Heart right ventricle (tissue), 16 donors: Measurements from ENCODE around the gene MYO5C. TPM values are rescaled to one million over a fixed set of nuclear protein-coding genes. Genes with fewer than 3 reads are reported as not detected.
"Not testable (repeated sequence)": the region's sequence is repeated elsewhere in the genome, so short reads cannot be mapped to it uniquely, and the experiment has no call there.

Experiments
- ATAC-seq, 8 donors: fragments of 200-7000 bp; cut with Tn5 transposase; one replicate each; pipeline ENCODE4 v1.9.1; 2020; ENCODE audit warnings: mild to moderate bottlenecking in 8 of 8, moderate library complexity in 8 of 8, moderate number of reproducible peaks in 1 of 8
- DNase-seq, 2 donors: peaks; one replicate each; pipeline ENCODE4 v3.0.0-alpha.2; 2020
- H3K27ac ChIP-seq, 10 donors: fragments of 200-600 bp; sonication (generic) in 2 of 10; one replicate each; pipeline versions ENCODE4 v1.5.0 to v1.8.0; 2020 to 2022; ENCODE audit warnings: mild to moderate bottlenecking in 3 of 10
- H3K27me3 ChIP-seq, 7 donors: fragments of 200-600 bp; one replicate each; pipeline ENCODE4 v1.8.0; 2021 to 2022; ENCODE audit warnings: mild to moderate bottlenecking in 2 of 7
- H3K36me3 ChIP-seq, 9 donors: fragments of 200-600 bp; sonication (generic) in 1 of 9; one replicate each; pipeline versions ENCODE4 v1.5.0 to v1.8.0; 2020 to 2022; ENCODE audit warnings: mild to moderate bottlenecking in 2 of 9
- H3K4me1 ChIP-seq, 9 donors: fragments of 200-600 bp; sonication (generic) in 1 of 9; one replicate each; pipeline versions ENCODE4 v1.5.0 to v1.8.0; 2020 to 2022; ENCODE audit warnings: mild to moderate bottlenecking in 4 of 9
- H3K4me3 ChIP-seq, 10 donors: fragments of 200-600 bp; sonication (generic) in 2 of 10; one replicate each; pipeline versions ENCODE4 v1.5.0 to v1.8.0; 2020 to 2022; ENCODE audit warnings: mild to moderate bottlenecking in 7 of 10, moderate library complexity in 2 of 10
- H3K9me3 ChIP-seq, 11 donors: fragments of 200-600 bp in 10 of 11; sonication (generic) in 2 of 11; one replicate each; pipeline versions ENCODE4 v1.5.0 to v1.8.0; 2013 to 2022; ENCODE audit warnings: mild to moderate bottlenecking in 2 of 11, control low read depth in 1 of 11, moderate library complexity in 1 of 11
- WGBS, 2 donors: extraction: QIAGEN DNeasy Blood & Tissue Kit; methylation state at CpG; one replicate each; pipeline ENCODE4 v1.1.7; 2013; ENCODE audit warnings: inconsistent platforms in 1 of 2; 5-methylcytosine and 5-hydroxymethylcytosine counted together
- intact Hi-C, 10 donors: fragments of 100-400 bp; cut with DNase I; formaldehyde crosslinking; loops; one replicate each; pipeline versions ENCODE4 v1.11.1 to v1.14.2; 2022
- polyA plus RNA-seq, 2 donors: library from polyadenylated mRNA; stranded (reverse); fragments of 200-250 nt; gene quantifications; one replicate each; pipeline ENCODE4 v1.2.3, GENCODE V29; 2013
- total RNA-seq, 10 donors: library from RNA; stranded (reverse); fragmentation: NEBNext Ultra II Directional in 3 of 10; extraction: Animal tissue kit (Norgen Biotek cat#: 25700) in 3 of 10; gene quantifications; one replicate each; pipeline versions ENCODE4 v1.2.1 to v1.2.4, GENCODE V29; 2021 to 2023
- TF ChIP-seq, protein P1 (sequence below), 9 donors: fragments of 200-600 bp; sonication (generic) in 2 of 9; IDR thresholded peaks; one replicate each; pipeline versions ENCODE4 v1.5.0 to v1.8.0; 2021 to 2022; ENCODE audit warnings: antibody characterized with exemption in 9 of 9, mild to moderate bottlenecking in 5 of 9, moderate library complexity in 1 of 9
- donor health status: Arrhythmogenic right ventricular cardiomyopathy.
- donor health status: ischemic (EF 13 %, LVEDD 7.1; RV severe dilation, severe dysfunction).
- donor health status: healthy with polysubstance abuse.
- donor health status: DM: no; HTN: yes; CAD: no.
- donor health status: DM: no; HTN: no; CAD: no.
- donor health status: ischemic (EF 25% LVEDD 6.9; RV normal size, moderate dysfunction).
- donor health status: ischemic (EF 25% LVEDD 5.7; RV mildly dilated, moderate dysfunction).
- donor health status: healthy.
- donor health status: DM: yes; HTN: yes; CAD: no.
- donor health status: Ischemic cardiomyopathy.
- donor health status: ischemic (EF 35%, LVEDD 5.7; RV mildly dilated, moderate dysfunction).
- donor health status: nonischemic (EF 11% LVEDD 7.7; RV severe dilation, severe dysfunction).
- donor health status: DM: yes; HTN: yes; CAD: no.
- donor health status: PGD.
- donor health status: ischemic (EF 29% LVEDD 5.4; RV normal size, mild dysfunction).
- donor health status: nonischemic (EF 23%, LVEDD 6.1; RV moderate dilation, normal function).

Gene MYO5C
- total and polyA plus RNA-seq, 12 donors = 0.75 to 3.5 (median 2.1) TPM

DNA sequence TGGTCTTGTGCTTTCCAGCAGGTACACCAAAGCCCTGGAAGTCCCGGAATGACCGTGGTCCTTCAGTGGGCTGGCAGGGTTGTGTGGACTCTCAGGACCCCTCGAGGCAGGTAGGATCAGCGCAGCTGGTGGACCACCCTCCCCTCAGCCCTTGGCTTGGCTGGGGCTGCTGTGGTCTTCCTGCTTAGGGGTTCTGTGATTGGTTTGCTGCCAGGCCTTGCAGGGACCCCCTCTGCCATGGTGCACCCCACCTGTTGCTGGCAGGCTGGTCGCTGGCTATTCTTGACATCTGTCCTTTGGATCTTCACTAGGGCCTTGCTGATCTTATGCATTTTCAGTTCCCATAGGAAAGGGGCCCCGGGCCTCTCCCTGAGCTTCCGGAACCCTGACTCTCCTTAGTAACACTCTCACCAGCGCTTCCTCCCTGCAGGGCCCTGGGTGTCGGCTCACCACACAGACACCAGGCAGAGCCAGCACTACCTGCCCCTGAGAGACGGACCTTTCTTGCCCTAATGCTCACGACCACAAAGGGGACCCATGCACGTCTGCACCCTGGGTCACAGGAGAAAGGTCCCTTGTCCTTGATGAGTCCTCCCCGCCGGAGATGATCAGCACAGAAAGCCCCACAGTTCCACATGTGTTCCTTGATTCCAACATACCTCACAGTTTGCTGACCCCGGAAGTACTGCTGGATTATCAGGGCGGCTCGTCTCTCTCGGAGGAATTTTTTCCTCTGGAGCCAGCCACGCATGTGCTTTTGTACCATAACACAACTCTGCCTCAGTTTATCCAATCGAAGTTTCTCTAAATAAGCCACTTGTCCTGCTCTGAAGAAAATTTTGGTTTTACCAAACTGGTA lies 51.7 kb downstream of the MYO5C start:
- Histone ChIP-seq H3K9me3 (no peaks in the 10 kb centered on the region), H3K36me3 (peaks cover 0 to 29% (median 0%) of the 10 kb centered on the region in 9 donors), H3K27me3 (no peaks in the 10 kb centered on the region), H3K27ac (no peak overlapping the region), H3K4me3 (no peak overlapping the region), H3K4me1 (no peaks in the 10 kb centered on the region)
- TF ChIP-seq, protein P1, sequence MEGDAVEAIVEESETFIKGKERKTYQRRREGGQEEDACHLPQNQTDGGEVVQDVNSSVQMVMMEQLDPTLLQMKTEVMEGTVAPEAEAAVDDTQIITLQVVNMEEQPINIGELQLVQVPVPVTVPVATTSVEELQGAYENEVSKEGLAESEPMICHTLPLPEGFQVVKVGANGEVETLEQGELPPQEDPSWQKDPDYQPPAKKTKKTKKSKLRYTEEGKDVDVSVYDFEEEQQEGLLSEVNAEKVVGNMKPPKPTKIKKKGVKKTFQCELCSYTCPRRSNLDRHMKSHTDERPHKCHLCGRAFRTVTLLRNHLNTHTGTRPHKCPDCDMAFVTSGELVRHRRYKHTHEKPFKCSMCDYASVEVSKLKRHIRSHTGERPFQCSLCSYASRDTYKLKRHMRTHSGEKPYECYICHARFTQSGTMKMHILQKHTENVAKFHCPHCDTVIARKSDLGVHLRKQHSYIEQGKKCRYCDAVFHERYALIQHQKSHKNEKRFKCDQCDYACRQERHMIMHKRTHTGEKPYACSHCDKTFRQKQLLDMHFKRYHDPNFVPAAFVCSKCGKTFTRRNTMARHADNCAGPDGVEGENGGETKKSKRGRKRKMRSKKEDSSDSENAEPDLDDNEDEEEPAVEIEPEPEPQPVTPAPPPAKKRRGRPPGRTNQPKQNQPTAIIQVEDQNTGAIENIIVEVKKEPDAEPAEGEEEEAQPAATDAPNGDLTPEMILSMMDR (IDR thresholded peaks at IDR 0.05) = no peak
- intact Hi-C loops = no loop called here
- ATAC-seq = peak in 2 of 8 donors; percentile 29 to 43
- 86 to 88% methylated on average over 20 of the region's 20 CpGs for WGBS, 2 donors
- DNase-seq = no peak

DNA sequence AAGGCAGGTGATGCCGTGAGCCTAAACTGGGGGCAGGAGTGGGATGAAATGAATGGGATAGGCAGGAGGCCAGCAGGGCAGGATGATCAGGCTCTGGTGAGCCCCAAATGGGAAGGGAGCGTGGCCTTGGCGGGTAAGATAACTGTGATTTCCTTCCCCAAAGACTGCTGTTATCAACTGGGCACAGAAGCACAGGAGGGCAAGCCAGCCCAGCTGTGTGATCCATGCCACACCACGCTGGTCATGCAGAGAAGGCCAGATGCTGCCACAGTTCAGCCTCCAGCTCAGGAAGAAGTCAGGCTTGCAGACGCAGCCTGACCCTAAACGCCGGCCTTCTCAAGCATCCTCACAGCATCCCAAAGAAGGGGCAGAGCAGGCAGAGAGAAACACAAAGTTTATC lies 52.3 kb downstream of the MYO5C start:
- ATAC-seq (no peak), DNase-seq (no peak)
- H3K4me1 ChIP-seq = no peaks in the 10 kb centered on the region
- H3K4me3 ChIP-seq = no peak overlapping the region
- H3K36me3 ChIP-seq = peaks cover 0 to 29% (median 0%) of the 10 kb centered on the region in 9 donors
- TF ChIP-seq, protein P1 (IDR thresholded peaks at IDR 0.05) = no peak
- no peaks in the 10 kb centered on the region for H3K27me3 ChIP-seq
- 88 to 96% methylated on average over 7 of the region's 7 CpGs for WGBS, 2 donors
- H3K27ac ChIP-seq = no peak overlapping the region
- no peaks in the 10 kb centered on the region for H3K9me3 ChIP-seq
- intact Hi-C loops = no loop called here

DNA sequence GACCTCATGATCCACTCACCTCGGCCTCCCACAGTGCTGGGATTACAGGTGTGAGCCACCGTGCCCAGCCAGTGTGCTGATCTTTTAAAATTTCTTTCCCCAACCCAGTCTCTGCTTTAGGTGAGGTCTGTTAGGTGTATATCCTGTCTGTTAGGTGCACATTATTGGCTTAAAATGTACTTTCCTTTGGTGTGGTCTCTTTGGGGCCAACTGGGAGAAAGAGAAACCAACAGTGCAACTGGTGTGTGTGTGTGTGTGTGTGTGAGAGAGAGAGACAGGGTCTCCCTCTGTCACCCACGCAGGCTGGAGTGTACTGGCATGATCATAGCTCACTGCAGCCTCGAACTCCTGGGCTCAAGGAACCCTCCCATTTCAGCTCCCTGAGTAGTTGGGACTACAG lies 54.1 kb downstream of the MYO5C start:
- H3K36me3 ChIP-seq = peaks cover 0 to 24% (median 0%) of the 10 kb centered on the region in 9 donors
- H3K4me1 ChIP-seq = no peaks in the 10 kb centered on the region
- ATAC-seq (no peak), DNase-seq (no peak)
- no peak overlapping the region for H3K4me3 ChIP-seq
- 92 to 93% methylated on average over 4 of the region's 4 CpGs for WGBS, 2 donors
- intact Hi-C loops = no loop called here
- H3K27ac ChIP-seq = no peak overlapping the region
- no peaks in the 10 kb centered on the region for H3K9me3 ChIP-seq
- TF ChIP-seq, protein P1 (IDR thresholded peaks at IDR 0.05) = no peak
- H3K27me3 ChIP-seq = no peaks in the 10 kb centered on the region

DNA sequence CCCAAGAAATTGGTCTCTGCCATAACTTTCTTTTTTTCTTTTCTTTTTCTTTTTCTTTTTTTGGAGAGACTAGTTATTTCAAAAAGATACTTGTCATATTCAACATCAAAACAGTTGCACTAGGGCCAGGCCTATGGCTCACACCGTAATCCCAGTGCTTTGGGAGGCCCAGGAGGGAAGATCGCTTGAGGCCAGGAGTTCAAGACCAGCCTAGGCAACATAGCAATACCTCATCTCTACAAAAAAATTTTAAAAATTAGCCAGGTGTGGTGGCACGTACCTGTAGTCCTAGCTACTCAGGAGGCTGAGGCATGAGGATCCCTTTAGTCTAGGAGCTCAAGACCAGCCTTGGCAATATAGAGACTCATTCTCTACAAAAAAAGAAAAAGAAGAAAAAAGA lies 55.4 kb downstream of the MYO5C start:
- H3K27ac ChIP-seq = no peak overlapping the region
- DNase-seq (no peak), ATAC-seq (no peak)
- 96 to 98% methylated on average over 3 of the region's 3 CpGs for WGBS, 2 donors
- intact Hi-C loops = no loop called here
- TF ChIP-seq, protein P1 (IDR thresholded peaks at IDR 0.05) = no peak
- H3K4me1 ChIP-seq = no peaks in the 10 kb centered on the region
- no peak overlapping the region for H3K4me3 ChIP-seq
- no peaks in the 10 kb centered on the region for H3K9me3 ChIP-seq
- H3K36me3 ChIP-seq = peaks cover 0 to 33% (median 0%) of the 10 kb centered on the region in 9 donors
- no peaks in the 10 kb centered on the region for H3K27me3 ChIP-seq

DNA sequence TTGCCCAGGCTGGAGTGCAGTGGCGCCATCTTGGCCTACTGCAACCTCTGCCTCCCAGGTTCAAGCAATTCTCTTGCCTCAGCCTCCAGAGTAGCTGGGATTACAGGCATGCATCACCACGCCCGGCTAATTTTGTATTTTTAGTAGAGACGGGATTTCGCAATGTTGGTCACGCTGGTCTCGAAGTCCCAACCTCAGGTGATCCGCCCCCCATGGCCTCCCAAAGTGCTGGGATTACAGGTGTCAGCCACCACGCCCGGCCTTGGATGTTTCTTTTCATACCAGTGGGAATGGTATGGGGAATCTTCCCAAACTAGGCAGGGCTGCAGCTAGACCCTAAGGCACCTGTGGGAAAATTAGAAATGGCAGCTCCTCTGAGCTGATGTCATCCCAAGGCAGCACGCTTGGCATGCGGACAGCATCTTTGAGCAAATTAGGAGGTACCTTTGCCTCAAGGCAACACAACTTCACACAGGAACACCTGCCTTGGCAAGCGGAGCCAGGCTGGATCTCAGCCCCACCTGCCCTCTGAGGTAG lies 56.5 kb downstream of the MYO5C start:
- H3K27ac ChIP-seq, H3K9me3 ChIP-seq, intact Hi-C loops, H3K27me3 ChIP-seq, H3K4me3 ChIP-seq, ATAC-seq, H3K4me1 ChIP-seq, DNase-seq: not testable (repeated sequence)
- WGBS, 2 donors = 95 to 97% methylated on average over 13 of the region's 13 CpGs
- peaks cover 0 to 26% (median 0%) of the 10 kb centered on the region in 9 donors for H3K36me3 ChIP-seq
